AML-193 (cell line): ENCODE results near the gene CD160.
"Not testable (repeated sequence)": the region's sequence is repeated elsewhere in the genome, so short reads cannot be mapped to it uniquely, and the experiment has no call there.

Experiments
- DNase-seq, 2 experiments: peaks; one replicate each; lab custom pipeline; 2025; lab: John Stamatoyannopoulos, UW

CD160 gene, protein sequence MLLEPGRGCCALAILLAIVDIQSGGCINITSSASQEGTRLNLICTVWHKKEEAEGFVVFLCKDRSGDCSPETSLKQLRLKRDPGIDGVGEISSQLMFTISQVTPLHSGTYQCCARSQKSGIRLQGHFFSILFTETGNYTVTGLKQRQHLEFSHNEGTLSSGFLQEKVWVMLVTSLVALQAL

GRCh38 chr1:145719230-145720079, at the start of gene CD160:
TSS of gene CD160 (plus strand) at chr1:145719499. CDS start at chr1:145728328, 8,829 bp downstream.
- DNase-seq: no peak

DNA sequence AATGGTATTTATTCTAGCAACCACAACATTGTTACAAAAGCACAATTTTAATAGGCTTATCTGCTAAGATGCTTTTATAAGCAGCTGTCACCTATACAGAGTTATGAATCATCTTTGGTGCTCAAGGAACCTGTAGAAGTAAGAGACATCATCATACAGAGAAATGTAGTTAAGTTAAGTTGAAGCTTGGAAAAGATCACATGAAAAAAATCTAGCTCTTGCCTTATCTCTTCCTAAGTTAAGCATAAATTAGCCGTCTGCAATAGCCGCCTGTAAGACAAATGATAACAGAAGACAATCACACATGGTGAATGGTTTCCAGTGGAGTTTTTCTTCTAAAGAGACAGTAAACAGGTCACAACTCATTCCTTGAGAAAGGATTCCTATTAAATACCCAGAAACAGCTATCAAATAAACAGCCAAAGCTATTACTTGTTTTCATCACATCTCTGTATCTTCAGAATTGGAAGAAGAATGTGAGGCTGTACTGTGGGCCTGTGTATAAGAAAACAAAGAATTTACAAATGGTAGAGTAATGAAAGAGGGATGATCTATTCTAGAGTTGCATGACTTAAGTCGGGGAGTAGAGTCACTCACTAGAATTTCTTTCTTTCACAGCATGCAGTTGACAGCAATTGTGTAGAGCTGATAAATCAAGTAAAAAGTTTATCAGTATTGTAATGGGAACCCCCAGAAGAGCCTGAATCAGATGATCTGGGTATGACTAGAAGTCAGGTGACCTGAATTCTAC, 48.1 kb upstream of the CD160 start:
- not testable (repeated sequence) for DNase-seq

DNA sequence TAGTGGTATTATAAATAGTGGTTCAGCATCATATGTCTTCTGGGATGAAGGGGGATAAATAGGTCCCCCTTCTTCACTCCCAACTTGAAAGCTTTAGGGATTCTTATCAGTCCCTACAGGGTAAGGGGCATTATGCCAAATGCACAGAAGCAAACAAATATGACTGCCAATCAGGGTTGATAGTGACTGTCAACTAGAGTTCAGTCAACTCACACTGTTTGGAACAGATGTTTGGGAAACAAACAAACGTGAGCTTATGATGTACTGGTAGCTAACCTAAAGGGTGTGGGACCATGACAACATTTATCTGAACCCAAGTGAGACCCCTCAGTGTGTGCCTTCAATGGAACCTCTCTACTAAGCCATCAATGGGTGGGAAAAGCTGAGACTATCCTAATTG, 46.1 kb upstream of the CD160 start:
- not testable (repeated sequence) for DNase-seq

DNA sequence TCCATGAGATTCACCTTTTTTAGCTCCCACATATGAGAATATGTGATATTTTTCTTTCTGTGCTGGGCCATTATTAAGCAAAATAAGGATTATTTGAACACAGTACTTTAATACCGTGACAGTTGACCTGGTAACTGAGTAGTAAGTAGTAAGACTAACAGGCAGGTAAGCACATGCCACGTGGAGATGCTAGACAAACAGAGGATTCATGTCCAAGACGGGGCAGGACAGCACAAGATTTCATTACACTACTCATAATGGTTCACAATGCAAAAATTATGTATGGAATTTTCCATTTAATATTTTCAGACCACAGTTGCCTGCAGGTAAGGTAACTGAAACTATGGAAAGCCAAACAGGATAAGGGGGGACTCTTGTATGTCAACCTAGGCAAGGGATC, 34.4 kb upstream of the CD160 start:
- DNase-seq: not testable (repeated sequence)

- not testable (repeated sequence) for DNase-seq
Measured at GRCh38 chr1:145686078-145686477, 33.2 kb upstream of the CD160 start.

DNA sequence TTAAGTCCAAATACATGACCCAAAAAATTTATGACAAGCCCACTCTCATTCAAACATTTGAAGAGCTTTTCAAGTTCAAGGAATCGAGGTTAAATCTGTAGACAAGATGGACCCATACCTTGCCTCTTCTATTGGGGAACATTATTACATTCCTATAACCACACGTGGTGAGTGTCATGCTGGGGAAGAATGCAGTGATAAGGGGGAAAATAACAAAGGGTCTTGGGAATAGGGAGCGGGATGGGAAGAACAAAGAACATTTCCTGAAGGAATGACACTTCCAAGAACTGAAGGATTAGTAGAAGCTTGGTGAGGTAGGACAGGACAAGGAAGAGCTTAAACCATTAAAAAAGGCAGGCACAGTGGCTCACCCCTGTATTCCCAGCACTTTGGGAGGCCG, 31.0 kb upstream of the CD160 start:
- DNase-seq: no peak

DNA sequence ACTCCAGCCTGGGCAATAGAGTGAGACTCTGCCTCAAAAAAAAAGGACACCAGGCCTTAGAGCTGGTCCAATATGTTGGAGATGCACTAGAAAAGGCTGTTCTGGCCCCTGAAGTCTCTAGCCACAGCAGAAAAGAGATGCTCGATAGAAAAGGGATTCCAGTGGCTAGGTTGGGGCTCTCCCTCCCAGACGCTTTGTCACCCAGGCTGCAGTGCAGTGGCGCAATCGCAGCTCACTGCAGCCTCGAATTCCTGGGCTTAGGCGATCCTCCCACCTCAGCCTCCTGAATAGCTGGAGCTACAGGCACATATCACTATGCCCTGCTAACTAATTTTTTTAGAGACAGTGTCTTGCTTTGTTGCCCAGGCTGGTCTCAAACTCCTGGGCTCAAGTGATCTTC, 30.4 kb upstream of the CD160 start:
- DNase-seq: no peak

GRCh38 chr1:145689922-145690321, 29.4 kb upstream of the CD160 start:
- DNase-seq: no peak

GRCh38 chr1:145690587-145691558, 28.4 kb upstream of the CD160 start:
- no peak for DNase-seq

GRCh38 chr1:145692785-145693443, 26.4 kb upstream of the CD160 start:
- no peak for DNase-seq

DNA sequence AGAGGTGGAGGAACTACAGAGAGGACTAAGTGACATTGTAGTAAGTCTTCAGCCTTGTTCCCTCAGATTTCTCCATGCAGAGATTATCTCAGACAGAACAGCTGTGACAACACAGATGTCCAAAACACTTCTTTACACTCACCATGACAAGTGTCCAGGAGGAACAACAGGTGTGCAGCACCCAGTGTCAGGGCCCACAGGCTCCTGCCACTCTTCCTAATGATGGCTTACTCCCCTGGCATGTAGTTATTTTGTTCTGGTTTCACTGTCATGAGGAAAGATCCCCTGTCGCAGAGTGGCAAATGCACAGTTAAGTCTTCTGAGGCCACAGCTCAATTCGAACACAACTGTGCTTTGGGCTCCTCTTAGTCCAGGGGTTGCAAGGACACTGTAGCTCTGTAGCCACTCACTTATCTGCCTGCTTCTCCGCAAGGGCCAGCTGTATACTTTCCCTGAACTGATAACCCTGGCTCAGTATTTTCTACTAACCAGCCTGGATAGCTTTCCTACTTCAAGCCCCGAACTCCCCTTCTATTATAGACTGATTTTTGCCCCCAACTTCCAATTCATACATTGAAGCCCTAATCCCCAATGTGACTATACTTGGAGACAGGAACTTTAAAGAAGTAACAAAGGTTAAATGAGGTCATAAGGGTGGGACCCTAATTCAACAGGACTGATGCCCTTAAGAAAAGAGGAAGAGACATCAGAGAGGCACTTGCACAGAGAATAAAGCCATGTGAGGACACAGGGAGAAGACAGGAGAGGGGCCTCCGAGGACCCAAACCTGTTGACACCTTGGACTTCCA, 23.3 kb upstream of the CD160 start:
- DNase-seq: no peak

DNA sequence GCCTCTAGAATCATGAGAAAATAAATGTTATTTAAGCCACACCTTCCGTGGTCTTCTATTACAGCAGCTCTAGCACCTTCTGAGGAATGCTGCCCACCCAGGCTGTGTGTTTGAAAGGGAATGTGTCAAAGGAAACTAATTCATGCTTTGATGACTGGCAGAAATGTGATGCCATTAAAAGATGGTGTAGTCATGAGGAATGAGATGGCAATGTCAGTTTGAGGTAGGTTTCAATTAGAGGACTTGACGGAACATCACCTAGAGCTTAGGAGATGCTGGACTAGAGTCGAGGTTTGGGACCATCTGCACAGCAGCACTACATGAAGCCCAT, 22.7 kb upstream of the CD160 start:
- DNase-seq: no peak

- no peak for DNase-seq
Measured at GRCh38 chr1:145701306-145701862, 17.9 kb upstream of the CD160 start.

GRCh38 chr1:145702052-145702451, 17.2 kb upstream of the CD160 start:
- no peak for DNase-seq

DNA sequence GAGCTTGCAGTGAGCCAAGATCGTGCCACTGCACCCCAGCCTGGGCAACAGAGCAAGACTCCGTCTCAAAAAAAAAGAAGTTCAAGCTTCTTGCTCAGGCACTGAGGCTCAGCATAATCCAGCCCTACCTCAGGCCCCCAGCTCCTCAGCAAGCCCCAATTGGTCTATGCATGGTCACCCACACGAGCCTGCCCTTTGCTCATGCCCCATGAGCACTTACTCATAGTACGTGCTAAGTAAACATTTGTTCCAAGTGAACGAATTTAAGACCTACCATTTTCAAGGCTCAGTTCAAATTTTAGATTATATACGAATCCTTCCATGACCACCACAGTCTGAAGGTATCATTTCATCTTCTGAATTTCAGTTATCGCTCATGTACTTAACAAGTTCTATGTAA, 16.5 kb upstream of the CD160 start:
- DNase-seq: no peak

- no peak for DNase-seq
Measured at GRCh38 chr1:145705622-145706021, 13.7 kb upstream of the CD160 start.

DNA sequence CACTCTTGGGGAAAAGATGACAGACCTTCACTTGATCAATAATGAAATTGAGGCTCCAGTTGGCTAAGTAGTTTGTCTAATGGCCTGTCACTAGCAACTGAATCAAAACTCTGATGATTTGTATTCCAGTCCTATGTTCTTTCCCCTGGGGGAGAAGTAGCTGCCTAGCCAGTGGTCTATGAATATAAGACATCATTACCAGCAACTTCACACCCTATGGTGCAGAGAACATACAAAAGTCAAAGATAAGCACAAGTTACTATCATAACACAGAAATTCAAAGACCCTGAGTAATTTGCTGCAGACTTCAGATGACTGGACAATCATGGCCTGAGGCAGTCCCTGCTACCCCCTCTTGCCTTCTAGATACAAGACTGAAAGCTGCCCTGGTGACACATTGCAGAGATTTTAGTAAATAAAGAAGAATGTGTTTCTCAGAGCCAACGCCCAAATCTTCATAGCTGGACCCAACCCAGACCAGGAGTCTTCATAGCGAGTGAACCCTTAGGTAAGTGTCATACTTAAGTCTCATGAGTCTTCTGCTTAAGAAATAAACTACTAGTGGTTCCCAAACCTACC, 13.1 kb upstream of the CD160 start:
- no peak for DNase-seq

- DNase-seq: no peak
Measured at GRCh38 chr1:145707183-145707867, 12.0 kb upstream of the CD160 start, which contains the start of gene PDZK1. TSS of gene PDZK1 (minus strand) at chr1:145707368. CDS start at chr1:145688021, 19,347 bp downstream.

GRCh38 chr1:145708063-145708462, 11.2 kb upstream of the CD160 start:
- DNase-seq: no peak
